Astrocyte (in vitro differentiated cells and primary cell): Measurements from ENCODE around the gene KIF1B.

Source experiments
- EZH2 ChIP-seq: IDR thresholded peaks from 2 replicates; pipeline ENCODE4 v1.6.1; 2012; ENCODE audit warnings: mild to moderate bottlenecking, low read length, inconsistent platforms; ENCODE audit not compliant: insufficient read depth
- TF ChIP-seq, protein P1 (sequence below): IDR thresholded peaks from 2 replicates; pipeline ENCODE4 v1.5.1; 2011; ENCODE audit warnings: low read depth, mild to moderate bottlenecking, inconsistent platforms, low read length, moderate library complexity; ENCODE audit not compliant: insufficient read depth

DNA sequence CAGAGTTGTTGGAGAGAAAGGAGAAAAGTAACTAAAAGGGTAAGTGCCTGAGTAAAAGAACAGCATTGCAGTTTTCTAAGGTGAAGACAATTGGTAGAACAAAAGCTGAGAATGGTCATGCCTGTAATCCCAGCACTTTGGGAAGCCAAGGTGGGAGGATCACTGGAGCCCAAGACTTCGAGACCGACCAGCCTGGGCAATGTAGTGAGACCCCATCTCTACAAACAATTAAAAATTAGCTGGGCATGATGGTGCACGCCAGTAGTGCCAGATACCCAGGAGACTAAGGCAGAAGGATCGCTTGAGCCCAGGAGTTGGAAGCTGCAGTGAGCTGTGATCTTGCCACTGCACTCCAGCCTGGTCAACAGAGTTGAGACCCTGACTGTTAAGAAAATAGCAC is 173.3 kb downstream of the KIF1B start:
- TF ChIP-seq, protein P1, sequence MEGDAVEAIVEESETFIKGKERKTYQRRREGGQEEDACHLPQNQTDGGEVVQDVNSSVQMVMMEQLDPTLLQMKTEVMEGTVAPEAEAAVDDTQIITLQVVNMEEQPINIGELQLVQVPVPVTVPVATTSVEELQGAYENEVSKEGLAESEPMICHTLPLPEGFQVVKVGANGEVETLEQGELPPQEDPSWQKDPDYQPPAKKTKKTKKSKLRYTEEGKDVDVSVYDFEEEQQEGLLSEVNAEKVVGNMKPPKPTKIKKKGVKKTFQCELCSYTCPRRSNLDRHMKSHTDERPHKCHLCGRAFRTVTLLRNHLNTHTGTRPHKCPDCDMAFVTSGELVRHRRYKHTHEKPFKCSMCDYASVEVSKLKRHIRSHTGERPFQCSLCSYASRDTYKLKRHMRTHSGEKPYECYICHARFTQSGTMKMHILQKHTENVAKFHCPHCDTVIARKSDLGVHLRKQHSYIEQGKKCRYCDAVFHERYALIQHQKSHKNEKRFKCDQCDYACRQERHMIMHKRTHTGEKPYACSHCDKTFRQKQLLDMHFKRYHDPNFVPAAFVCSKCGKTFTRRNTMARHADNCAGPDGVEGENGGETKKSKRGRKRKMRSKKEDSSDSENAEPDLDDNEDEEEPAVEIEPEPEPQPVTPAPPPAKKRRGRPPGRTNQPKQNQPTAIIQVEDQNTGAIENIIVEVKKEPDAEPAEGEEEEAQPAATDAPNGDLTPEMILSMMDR, result no peak
- no peak for TF ChIP-seq EZH2
